ENCODE results near the gene CA12.
"Not testable (repeated sequence)": the region's sequence is repeated elsewhere in the genome, so short reads cannot be mapped to it uniquely, and the experiment has no call there.

The CA12 gene

GRCh38 chr15:63357061-63357460, 24.6 kb downstream of the CA12 start:
- no peak for DNase-seq

- no peak for DNase-seq
Measured at GRCh38 chr15:63354821-63355650, 26.6 kb downstream of the CA12 start.

- no peak for DNase-seq
Measured at GRCh38 chr15:63353887-63354286, 27.8 kb downstream of the CA12 start.

GRCh38 chr15:63353261-63353660, 28.4 kb downstream of the CA12 start:
- DNase-seq: no peak

GRCh38 chr15:63352808-63353207, 28.8 kb downstream of the CA12 start:
- no peak for DNase-seq

GRCh38 chr15:63351170-63351569, 30.5 kb downstream of the CA12 start:
- no peak for DNase-seq

GRCh38 chr15:63350178-63350621, 31.4 kb downstream of the CA12 start:
- no peak for DNase-seq

- DNase-seq: no peak
Measured at GRCh38 chr15:63349621-63350020, 32.0 kb downstream of the CA12 start.

GRCh38 chr15:63349156-63349555, 32.5 kb downstream of the CA12 start:
- DNase-seq: no peak

- DNase-seq: no peak
Measured at GRCh38 chr15:63348392-63348791, 33.3 kb downstream of the CA12 start.

- no peak for DNase-seq
Measured at GRCh38 chr15:63347074-63347857, 34.4 kb downstream of the CA12 start.

GRCh38 chr15:63345391-63345752, 36.3 kb downstream of the CA12 start:
- DNase-seq: no peak

- no peak for DNase-seq
Measured at GRCh38 chr15:63344731-63345390, 36.8 kb downstream of the CA12 start.

GRCh38 chr15:63342996-63343562, 38.6 kb downstream of the CA12 start:
- not testable (repeated sequence) for DNase-seq

GRCh38 chr15:63341898-63342297, 39.7 kb downstream of the CA12 start:
- DNase-seq: no peak

GRCh38 chr15:63340878-63341277, 40.8 kb downstream of the CA12 start:
- no peak for DNase-seq

GRCh38 chr15:63340353-63340752, 41.3 kb downstream of the CA12 start:
- no peak for DNase-seq

- no peak for DNase-seq
Measured at GRCh38 chr15:63339836-63340235, 41.8 kb downstream of the CA12 start.

- no peak for DNase-seq
Measured at GRCh38 chr15:63339006-63339766, 42.5 kb downstream of the CA12 start.

GRCh38 chr15:63338170-63338569, 43.5 kb downstream of the CA12 start:
- no peak for DNase-seq

GRCh38 chr15:63337046-63337445, 44.6 kb downstream of the CA12 start:
- DNase-seq: no peak

GRCh38 chr15:63335543-63336240, 46.0 kb downstream of the CA12 start:
- DNase-seq: no peak
